ENCODE results near the gene NUTM2E.
"Not testable (repeated sequence)": the region's sequence is repeated elsewhere in the genome, so short reads cannot be mapped to it uniquely, and the experiment has no call there.

DNA sequence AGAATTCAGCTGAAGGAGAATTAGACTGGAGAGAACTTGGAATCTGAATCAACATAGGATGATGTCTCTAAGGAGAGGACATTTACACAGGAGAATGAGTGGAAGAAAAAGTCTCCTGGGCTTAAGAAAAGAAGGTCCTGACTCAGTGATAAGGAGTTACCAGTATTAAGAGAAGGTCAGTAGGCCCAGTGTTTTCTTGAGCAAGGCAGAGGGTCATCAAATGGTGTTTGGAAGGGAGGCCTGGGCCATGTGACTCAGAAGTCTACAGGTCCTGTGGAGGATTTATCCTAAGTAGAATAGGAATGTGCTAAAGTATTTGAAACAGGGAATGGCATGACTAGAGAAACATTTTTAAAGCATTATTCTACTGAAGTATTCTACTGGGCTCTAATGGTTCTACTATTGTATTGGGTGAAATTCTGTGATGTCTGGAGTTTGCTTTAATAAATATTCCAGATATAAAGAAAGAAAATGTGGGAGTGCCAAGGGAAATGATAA lies 39.0 kb upstream of the NUTM2E start:
- TF ChIP-seq, protein P1, sequence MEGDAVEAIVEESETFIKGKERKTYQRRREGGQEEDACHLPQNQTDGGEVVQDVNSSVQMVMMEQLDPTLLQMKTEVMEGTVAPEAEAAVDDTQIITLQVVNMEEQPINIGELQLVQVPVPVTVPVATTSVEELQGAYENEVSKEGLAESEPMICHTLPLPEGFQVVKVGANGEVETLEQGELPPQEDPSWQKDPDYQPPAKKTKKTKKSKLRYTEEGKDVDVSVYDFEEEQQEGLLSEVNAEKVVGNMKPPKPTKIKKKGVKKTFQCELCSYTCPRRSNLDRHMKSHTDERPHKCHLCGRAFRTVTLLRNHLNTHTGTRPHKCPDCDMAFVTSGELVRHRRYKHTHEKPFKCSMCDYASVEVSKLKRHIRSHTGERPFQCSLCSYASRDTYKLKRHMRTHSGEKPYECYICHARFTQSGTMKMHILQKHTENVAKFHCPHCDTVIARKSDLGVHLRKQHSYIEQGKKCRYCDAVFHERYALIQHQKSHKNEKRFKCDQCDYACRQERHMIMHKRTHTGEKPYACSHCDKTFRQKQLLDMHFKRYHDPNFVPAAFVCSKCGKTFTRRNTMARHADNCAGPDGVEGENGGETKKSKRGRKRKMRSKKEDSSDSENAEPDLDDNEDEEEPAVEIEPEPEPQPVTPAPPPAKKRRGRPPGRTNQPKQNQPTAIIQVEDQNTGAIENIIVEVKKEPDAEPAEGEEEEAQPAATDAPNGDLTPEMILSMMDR (IDR thresholded peaks at IDR 0.05) = not testable (repeated sequence)
- TF ChIP-seq POLR2A (IDR thresholded peaks at IDR 0.05) = not testable (repeated sequence)
